Measurements from ENCODE around the gene RGPD5. TPM values are rescaled to one million over a fixed set of nuclear protein-coding genes. Genes with fewer than 3 reads are reported as not detected.
"Not testable (repeated sequence)": the region's sequence is repeated elsewhere in the genome, so short reads cannot be mapped to it uniquely, and the experiment has no call there.

The RGPD5 gene
- total RNA-seq, 1 donor from 2014 or later = 53.6 TPM

DNA sequence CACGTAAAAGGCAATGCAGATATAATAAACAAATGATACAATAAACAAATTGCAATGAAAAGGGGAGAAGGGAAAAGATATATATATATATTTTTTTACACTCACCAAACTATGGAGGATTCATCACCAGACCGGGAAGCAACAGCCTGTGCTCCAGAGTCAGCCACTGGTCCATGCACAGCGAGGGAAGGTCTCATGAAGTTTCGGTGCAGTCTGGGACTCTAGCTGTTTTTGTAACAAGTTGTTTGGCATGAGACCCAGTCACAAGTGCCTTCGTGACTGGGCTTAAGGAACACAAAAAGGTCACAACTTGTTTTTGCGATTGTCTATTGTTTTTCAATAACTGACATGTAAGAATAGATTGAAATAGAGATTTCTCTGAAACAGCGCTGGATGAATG, 99.6 kb downstream of the RGPD5 start:
- DNase-seq (ENCODE audit: low spot score) = not testable (repeated sequence)

DNA sequence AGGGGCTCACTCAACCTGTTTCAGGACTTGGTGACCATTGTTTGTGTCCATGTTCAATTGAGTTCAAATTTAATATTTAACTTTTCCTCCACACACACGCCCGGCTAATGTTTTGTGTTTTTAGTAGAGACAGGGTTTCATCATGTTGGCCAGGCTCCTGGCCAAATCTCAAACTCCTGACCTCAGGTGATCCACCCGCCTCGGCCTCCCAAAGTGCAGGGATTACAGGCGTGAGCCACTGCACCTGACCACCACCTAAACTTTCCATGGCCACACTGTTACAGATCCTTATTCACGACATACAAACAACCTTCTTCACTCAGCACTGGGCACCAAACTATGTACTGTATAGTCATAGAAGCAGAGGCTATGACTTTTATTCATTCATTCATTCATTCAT, 100.0 kb downstream of the RGPD5 start:
- not testable (repeated sequence) for DNase-seq (ENCODE audit: low spot score)

DNA sequence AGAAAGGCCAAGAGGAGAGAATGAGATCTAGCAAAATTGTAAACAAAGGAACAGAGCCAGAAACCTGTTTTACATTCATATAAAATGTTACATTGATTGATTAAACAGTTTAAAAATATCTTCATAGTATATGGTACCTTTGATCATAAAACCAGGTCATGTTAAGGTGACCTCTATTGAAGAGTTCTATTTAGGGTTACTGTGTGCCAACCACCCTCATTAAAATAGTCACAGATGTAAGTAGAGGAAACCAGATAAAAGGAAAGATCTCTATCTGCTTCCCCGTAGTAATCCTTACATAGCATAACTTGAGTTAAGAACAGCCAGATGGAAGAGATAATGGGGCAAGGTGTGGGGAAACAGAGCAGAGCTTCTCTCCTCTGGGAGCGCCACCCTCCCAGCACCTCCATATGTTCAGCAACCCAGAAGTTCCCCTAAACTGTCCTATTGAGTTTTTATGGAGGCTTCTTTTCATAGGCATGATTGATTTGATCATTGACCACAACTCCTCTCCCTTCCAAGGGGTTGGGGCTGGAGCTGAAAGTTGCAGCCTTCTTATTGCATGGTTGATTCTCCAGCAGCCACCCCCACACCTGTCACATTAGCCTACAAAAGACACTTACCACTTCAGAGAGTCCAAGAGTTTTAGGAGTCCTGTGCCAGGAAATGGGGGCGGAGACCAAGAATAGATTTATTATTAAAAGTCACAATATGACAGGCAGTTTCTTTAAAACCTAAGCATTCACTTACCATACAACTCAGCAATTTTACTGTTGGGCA, 101.2 kb downstream of the RGPD5 start:
- DNase-seq (ENCODE audit: low spot score) = not testable (repeated sequence)

DNA sequence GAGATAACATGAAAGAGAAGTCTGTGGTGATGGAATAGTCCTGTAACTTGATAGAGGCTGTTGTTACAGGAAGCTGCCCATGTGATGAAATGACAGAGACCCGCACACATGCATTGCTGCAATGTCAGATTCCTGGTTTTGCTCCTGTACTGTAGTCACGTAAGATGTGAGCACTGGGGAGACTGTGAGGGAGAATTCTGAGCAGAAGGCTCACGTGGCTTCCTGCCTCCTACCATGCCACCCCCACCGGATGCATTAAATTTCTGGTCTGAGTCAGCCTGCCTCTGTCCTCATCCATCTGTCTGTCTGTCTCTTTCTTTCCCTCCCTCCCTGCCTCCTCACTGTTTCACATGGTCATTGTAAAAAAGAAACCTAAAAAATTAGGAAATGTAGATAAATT, 102.1 kb downstream of the RGPD5 start:
- not testable (repeated sequence) for DNase-seq (ENCODE audit: low spot score)

DNA sequence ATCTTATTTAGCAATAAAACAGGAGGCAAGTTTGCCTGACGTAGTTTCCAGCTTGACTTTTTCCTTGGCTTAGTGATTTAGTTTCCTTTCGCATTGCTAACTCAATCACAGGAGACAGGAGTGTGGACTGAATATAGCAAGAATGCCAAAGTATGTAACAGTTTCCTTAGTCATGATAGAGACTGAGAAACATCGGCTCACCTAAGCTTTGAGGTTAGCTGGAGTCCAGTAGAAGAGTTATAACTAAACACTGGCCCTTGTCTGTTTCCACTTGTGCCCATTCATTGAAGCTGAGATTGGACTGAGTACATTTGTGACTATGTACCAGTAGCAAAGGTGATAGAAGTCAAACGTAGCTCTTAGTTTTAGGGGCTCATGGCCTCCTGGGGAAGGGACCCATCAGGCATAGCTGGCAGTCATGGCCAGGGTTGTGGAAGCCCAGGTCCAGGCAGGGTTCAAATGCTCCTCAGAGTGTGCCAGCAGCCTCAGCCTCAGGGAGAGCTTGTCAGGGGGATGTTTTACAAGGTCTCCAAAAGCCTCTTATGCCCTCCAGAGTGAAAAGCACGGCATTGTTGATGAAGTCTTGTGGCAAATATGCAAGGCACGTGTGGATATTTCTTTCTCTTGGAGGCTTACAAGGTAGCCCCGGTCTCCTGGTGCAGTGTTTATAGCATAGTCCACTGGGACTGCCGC, 103.8 kb downstream of the RGPD5 start:
- not testable (repeated sequence) for DNase-seq (ENCODE audit: low spot score)

DNA sequence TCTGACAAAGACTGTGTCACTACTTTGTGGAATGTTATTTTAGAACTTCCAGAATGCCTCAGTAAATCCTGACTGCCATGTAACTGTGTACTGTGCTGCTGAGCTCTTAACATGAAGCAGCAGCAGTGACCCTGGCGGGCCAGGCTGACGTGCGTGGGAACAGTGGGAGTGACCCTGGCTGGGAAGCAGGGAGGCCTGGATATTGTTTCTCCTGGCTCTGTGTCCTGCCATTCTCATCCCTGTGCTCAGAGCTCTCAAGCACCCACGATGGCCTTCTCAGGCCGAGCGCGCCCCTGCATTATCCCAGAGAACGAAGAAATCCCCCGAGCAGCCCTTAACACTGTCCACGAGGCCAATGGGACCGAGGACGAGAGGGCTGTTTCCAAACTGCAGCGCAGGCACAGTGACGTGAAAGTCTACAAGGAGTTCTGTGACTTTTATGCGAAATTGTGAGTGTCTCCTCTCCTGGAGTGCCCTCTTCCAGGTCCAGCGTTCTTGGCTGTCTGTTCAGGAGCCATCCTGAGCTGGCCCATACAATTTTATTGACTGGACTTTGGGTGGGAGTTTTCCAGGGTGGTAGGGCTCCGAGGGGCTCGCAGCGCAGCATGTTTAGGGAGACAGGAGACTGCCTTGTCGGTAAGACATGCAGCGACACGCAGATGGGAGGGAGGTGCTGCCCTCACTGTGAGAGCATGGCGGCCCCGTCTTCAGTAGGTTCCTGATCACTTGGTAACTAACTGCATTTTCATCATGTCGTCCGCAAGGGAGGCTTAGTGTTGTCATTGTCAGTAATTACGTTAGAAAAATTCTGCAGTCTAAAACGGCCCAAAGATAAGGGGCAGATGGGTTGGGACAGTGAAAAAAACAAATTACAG, 104.6 kb downstream of the RGPD5 start, which contains the start of gene LIMS3:
Gene LIMS3 (plus strand): TSS at position 227 of the 875 bp plus-strand sequence. CDS start 41 bp downstream, at position 268.
- not testable (repeated sequence) for DNase-seq (ENCODE audit: low spot score)

DNA sequence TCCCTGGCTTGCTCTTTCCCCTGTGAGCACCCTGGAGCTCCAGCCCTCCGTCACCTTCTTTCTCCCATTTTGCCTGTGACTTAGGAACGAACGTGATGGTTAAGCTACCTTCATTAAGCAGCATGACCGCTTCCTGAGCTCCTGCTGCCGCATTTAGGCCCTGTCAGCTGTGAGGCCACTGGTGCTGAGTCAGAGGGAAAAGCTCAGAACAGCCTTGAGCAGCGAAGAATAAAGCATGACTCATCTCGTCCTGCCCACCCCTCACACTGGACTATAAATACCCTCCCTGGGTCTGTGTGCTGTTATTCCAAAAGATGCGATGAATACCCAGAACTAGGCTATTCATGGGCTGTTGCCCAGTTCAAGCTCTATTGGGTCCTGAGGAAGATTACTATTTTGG, 111.7 kb downstream of the RGPD5 start:
- not testable (repeated sequence) for DNase-seq (ENCODE audit: low spot score)

Other genes starting within 250 kb of the RGPD5 start
- gene SEPTIN10, start 180.3 kb upstream of the RGPD5 start, total RNA-seq = 63.1 TPM
- gene SOWAHC, start 179.9 kb upstream of the RGPD5 start, total RNA-seq = 19.4 TPM
- 3.1 TPM for gene LIMS3, start 104.4 kb downstream of the RGPD5 start, total RNA-seq